Regular cardiac myocyte (primary cell): Measurements from ENCODE around the gene CCDC88C. TPM values are rescaled to one million over a fixed set of nuclear protein-coding genes. Genes with fewer than 3 reads are reported as not detected.

Source experiments
- total RNA-seq: library from RNA; depleted of rRNA; stranded (reverse); fragments of >200 nt; gene quantifications from 2 replicates; pipeline ENCODE4 v1.2.3, GENCODE V29; 2014

CCDC88C gene
- total RNA-seq = 0.77 and 0.85 TPM in 2 replicates

DNA sequence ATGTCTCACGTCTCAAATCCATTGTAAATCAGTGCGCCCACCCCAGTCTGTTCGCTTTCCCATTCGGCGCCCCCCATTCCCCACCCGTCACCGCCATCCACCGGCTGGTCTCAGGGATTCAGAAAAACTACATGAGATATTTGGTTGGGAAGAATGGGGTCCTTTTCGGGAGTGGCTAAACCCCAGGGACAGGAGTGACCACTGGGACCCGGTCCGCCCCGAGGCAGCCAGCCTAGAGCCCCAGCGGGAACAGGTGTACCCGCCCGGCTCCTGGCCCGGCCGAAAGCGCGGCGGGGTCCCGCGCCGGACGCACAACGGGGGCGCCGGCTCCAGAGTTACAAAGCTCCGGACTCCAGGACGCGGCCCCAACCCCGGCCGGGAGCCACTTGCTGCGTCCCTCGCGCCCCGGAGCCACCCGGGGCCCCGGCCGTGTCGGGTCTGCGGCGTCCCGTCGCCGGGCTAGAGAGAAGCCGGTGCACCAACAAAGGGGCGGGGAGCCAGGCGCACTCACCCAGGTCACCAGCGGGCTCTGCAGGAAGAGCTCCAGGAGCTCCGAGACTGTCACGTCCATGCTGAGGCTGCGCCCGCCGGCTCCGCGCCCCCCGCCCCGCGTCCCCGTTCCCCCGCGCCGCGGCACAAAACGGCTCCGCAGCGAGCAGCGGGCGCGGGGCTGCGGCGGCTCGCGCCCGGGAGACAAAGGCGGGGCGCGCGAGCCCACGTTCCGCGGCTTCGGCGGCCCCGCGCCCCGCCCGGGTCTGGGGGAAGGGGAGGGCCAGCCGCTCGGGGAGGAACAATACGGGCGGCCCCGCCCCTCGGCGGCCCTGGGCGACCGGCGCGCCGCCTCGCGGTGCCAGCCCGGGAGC, at the start of gene CCDC88C:
Gene CCDC88C, minus strand, starts transcription at position 701 of the 863 bp plus-strand sequence. Its CDS starts 130 bp downstream, at position 571.

DNA sequence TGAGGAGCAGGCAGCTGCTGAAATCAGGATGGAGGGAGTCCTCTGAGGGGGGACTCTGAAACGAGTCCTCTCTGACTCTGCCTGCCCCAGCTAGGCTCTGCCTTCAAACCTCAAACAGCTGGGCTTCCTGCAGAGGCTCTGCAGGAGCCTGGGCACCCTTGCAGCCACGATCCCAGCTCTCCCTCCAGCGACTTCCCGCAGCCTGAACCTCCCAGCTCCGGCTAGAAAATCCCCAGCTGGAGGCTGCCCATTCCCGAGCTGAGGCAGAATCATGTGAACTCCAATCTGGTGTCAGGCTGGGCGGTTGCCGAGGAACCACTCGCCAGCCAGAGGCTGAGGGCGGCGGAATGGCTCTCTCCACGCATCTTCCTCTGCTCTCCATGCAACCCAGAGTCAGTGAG, 173.1 kb downstream of the CCDC88C start, which contains the start of gene GPR68:
Gene GPR68, minus strand, starts transcription at position 204 of the 401 bp plus-strand sequence. CDS start 9,654 bp downstream, outside the sequence.

Other genes with a start within 250 kb of the CCDC88C start
- 0.96 and 2.3 TPM in 2 replicates for gene GPR68, start 173.1 kb downstream of the CCDC88C start, total RNA-seq
- gene PPP4R3A, start 92.5 kb upstream of the CCDC88C start, total RNA-seq = 50.5 and 73.0 TPM in 2 replicates